ENCODE results near the gene NEURL1.
"Not testable (repeated sequence)": the region's sequence is repeated elsewhere in the genome, so short reads cannot be mapped to it uniquely, and the experiment has no call there.

NEURL1 gene

DNA sequence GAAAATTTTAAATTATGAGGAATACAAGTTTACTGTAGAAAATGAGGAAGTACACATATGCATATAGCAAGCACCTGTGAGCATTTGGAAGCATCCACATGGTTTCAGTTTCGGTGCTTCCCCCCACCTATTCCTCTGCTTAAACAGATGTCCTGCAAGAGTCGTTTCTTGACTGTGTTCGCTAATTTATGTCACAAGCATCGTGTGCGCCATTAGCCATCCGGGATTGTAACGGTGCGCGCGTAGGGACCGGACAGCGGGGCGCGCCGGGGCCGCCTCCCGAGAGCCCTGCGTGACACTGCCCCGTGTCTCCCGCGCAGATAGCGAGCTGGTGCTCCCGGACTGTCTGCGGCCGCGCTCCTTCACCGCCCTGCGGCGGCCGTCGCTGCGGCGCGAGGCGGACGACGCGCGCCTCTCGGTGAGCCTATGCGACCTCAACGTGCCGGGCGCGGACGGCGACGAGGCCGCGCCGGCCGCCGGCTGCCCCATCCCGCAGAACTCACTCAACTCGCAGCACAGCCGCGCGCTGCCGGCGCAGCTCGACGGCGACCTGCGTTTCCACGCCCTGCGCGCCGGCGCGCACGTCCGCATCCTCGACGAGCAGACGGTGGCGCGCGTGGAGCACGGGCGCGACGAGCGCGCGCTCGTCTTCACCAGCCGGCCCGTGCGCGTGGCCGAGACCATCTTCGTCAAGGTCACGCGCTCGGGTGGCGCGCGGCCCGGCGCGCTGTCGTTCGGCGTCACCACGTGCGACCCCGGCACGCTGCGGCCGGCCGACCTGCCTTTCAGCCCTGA lies 90.9 kb downstream of the NEURL1 start:
- no peak for DNase-seq (ENCODE audit: low spot score)

DNA sequence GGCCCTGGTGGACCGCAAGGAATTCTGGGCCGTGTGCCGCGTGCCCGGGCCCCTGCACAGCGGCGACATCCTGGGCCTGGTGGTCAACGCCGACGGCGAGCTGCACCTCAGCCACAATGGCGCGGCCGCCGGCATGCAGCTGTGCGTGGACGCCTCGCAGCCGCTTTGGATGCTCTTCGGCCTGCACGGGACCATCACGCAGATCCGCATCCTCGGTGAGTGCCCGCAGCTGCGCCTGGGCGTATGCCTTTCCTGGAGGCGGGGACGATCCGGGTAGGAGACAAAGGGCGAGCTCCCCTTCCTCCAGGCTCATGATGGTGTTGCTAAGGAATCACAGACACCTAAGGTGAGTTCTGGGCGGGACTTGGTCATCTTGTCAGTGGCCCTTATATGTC lies 91.5 kb downstream of the NEURL1 start:
- no peak for DNase-seq (ENCODE audit: low spot score)

DNA sequence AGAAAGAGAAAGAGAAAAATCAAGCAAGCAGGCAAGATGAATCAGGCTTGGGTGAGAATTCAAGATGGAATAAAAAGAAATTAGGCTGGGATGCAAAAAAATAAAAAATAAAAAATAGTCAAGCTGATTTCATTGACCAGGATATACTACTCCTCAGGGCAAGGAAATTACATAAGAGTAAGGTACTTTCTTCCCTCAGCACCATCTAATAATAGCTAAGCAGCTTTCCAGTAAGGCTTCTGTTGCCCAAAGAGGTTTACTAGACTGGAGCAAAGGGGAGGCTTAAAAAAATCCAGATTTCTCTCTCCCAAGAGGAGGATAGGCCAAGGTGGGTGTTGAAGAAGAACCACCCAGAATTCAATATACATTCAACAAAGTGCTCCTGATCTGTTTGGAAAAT lies 93.6 kb downstream of the NEURL1 start:
- DNase-seq (ENCODE audit: low spot score): no peak

DNA sequence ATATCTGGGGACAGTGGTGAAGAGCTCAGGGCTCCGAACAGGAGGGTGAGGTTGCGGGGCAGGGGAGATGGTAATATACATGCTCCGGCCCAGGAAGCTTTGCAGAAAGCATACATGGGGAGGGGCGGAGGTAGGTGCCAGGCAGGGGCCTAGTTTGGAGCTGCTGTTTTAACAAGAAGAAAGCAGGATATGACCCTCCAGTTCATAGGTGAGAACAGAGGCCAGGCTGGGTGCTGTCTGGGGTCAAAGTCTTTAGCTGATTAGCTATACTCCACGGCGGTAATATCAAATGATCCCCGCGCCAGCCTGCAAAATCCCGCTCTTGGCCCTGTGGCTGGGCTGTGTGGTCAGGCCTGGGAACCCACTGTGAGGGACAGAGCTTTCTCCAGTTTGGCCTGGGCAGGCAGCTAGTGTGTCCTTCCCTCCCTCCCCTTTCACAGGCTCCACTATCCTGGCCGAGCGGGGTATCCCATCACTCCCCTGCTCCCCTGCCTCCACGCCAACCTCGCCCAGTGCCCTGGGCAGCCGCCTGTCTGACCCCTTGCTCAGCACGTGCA lies 95.6 kb downstream of the NEURL1 start:
- DNase-seq (ENCODE audit: low spot score): no peak

DNA sequence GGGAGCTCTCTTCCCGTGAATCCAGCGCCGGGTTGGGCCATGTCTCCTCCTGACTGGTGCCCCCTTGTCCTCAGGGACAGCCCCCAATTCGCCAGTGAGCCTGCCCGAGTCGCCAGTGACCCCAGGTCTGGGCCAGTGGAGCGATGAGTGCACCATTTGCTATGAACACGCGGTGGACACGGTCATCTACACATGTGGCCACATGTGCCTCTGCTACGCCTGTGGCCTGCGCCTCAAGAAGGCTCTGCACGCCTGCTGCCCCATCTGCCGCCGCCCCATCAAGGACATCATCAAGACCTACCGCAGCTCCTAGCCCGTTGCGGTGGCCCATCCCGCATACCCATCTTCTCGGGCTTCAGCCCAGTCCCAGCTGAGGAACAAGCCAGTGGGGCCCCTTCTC lies 96.6 kb downstream of the NEURL1 start:
- DNase-seq (ENCODE audit: low spot score): no peak

DNA sequence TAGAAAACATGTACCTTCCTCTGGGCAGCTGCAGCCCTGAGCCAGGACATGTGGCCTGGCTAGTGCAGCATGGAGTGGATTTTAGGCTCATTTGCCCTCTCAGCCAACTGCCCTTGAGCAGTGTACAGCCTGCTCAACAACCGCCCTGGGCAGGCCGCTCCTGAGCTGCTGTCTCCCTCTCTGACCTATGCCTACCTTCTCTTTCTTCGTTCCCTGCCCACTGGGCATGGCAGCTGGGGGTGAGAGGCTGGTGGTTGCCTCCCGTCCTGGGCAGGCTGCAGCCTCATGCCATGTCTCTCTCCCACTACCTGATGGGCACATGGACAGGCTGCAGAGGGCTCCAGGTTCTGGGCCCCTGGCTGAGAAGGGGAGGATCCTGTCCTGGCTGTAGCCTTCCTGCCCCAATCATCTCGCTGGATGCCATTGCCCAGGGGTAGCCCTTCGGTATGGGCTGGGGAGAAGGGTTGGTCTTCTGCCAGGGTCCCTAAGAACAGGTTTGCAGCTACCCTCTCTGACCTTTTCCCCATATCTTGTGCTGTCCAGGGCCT lies 97.3 kb downstream of the NEURL1 start:
- no peak for DNase-seq (ENCODE audit: low spot score)

DNA sequence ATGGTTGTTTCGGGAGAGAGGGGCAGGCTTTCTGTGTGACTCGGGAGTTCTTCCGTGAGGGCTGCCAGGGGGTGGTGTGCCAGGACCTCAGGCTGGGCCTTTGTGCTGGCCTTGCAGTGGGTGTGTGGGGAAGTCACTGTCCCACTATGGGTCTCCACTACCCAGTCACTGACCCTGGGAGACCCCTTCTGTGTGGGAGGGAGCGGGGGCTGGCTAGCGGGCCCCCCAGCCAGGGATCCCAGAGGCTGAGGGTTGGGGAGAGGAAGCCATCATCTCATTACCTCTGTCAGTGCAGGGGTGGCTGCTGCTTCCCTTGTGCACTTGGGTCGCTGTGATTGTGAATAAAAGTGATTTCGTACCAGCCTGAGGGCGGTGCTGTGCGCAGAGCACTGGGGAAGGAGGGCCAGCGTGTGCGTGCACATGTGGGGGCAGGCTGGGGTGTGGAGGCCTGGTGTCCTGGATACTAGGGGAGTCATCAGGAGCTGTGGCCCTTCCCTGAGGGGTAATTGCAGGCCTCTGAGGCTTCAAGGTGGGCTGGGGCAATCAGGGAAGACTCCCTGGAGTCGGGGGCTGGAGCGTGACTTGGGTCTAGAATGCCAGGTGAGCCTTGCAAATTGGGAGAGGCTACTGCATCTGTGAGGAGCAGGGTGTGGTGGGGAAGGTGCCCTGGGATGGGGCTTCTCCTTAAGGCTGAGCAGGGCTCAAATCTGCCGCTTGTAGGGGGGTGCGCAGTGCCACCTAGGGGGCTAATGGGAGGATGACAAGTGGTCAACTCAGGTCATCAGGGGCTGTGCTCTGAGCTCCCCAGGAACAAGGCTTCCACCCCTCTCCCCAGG lies 98.9 kb downstream of the NEURL1 start:
- peak; percentile 92 for DNase-seq (ENCODE audit: low spot score)

DNA sequence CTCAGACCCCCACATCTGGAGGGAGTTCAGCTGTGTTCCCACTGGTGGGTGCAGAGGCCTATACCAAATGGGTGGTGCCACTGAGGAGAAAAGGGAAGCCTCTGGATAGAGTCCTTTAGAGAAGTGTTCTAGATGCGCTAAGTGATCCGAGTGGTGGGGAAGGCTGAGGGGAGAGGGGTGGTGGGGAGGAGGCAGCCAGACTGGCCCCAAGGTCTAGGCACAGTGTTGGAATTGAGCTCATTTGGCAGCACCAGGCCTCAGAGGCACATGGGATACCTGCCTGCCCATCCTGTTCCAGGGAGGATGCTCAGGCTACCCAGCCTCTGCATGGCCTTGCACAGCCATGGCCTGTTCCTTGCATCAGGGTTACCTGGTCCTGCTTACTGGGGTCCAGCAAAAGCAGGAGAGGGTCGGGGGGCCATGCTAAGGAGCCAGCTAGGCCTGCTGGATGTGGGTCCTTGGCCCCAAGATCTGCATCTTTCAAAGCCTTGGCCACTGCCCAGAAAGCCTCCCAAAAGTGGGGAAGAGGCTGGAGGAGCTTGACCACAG lies 99.6 kb downstream of the NEURL1 start:
- no peak for DNase-seq (ENCODE audit: low spot score)

DNA sequence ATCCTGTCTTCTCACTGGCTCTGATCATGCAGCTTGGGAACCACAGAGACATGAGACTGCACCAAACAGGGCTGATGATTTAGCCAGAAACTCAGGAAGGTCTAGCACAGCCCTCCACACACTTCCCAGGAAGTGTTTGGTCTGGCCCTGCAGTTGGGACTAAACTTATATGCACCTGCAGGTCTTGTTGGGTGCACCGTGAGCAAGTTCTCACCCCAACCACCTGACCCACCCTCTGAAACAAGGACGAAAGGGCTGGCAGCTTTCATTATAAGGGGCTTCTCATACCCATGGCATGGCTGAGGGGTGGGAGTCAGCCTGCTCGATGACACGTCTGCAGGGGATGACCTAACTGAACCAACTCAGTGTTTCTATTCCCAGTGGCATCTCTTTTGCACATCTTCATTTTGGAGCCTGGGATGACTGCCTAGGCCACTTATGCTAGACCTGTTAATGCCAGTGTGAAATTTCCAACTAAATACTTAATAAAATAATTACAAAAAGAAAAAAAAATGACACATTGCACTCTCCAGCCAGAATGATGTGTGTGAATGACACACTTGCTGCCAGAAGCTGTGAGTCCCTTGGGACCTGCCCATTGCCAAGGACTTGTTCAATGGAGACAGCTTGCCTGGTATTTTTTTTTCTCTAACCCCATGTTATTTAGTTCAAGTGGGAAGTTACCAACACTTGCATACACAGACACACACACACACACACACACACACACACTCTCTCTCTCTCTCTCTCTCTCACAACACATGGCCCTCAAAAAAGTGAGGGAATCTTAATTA lies 102.6 kb downstream of the NEURL1 start:
- no peak for DNase-seq (ENCODE audit: low spot score)

DNA sequence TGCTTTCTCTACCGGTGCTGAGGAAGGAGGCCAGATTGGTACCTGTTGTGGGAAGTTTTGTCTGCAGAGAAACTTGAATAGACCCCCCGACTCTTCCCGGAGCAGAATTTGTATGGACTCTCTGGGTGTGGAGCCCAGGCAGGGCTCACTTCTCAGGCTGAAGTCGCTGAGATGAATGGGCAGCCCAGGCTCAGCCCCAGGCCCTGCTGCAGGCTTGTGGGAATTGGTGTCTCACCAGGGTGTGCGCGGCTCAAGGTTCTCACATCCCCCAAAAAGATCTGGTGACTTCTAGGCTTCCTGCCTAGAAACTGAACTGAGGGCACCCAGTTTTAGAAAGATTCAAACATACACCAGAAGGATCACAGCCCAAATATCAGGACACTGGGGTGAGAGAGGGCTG lies 103.5 kb downstream of the NEURL1 start:
- no peak for DNase-seq (ENCODE audit: low spot score)

DNA sequence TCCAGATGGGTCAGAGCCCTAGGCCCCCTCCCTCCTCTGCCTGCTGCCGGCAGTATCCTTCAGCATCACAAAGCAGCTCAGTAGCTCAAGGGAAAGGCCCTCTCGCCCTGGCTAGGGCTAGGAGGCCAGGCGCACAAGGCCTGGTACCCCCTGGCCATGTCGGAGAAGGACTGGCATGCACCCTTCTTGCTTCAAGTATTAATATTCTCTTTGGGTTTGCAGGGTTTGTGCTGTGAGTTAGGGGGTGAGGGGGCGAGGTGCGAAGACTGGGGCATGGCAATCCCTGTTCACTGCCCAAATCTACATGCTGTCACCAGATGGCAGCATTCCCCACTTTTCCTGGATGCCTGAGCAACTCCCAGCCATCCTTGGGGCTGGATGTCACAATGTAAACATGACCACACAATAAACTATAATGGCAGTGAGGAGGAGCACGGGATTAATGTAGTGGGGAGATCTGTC lies 105.2 kb downstream of the NEURL1 start:
- peak; percentile 91 for DNase-seq (ENCODE audit: low spot score)

DNA sequence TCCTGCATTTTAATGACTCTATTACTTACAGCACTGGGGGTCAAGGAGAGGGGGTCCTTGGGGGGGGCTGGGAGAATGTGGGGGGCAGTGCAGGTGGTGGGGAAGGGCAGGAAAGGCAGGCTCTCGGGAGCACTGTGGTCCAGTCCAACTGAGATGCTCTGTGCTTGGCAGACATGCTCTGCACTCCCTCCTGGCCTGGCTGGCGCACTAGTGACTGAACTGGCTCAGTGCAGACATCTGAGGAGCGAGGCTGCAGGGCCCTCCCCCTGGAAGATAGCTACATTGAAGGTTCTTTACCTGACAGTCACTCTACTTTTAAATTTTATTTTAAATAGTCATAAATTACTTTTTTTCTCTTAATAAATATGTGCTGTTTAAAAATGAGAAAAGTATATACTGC lies 105.7 kb downstream of the NEURL1 start:
- no peak for DNase-seq (ENCODE audit: low spot score)

DNA sequence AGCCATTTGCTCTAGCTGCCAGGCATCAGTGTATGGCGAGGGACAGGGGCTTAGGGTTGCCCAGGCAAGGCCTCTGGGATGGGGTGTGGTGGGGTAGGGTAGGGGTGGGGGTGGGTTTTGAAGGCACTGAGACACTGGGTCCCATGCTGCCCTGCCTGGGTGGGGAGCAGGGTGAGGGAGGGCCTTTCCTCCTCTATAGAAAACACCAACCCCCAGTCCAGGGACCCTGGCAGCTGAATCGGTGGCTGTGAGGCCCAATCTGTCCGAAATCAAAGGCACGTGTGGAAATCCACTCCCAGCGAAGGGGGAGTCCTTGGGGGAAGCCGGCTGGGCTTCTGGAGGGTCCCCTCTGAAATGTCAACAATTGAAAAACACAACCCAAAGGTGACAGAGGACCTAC lies 106.4 kb downstream of the NEURL1 start:
- no peak for DNase-seq (ENCODE audit: low spot score)

DNA sequence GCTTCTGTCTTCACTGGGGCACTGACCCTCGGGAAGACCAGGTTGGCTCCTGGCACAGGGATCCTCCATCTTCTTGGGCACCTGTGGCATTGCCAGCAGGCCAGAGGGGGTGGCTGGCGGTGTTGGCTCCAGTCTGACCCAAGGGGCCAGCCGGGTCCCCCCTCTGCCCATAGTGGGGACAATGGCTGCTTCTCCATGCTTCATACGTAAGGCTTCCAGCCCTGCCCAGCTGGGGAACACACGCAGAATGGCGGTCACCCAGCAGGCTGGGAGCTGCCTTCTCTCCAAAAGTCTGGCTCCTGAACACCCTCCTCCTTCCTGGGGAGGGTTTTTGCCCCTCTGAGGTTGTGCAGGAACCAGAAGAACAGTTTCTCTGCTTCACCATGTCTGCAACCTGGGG lies 106.8 kb downstream of the NEURL1 start:
- no peak for DNase-seq (ENCODE audit: low spot score)

DNA sequence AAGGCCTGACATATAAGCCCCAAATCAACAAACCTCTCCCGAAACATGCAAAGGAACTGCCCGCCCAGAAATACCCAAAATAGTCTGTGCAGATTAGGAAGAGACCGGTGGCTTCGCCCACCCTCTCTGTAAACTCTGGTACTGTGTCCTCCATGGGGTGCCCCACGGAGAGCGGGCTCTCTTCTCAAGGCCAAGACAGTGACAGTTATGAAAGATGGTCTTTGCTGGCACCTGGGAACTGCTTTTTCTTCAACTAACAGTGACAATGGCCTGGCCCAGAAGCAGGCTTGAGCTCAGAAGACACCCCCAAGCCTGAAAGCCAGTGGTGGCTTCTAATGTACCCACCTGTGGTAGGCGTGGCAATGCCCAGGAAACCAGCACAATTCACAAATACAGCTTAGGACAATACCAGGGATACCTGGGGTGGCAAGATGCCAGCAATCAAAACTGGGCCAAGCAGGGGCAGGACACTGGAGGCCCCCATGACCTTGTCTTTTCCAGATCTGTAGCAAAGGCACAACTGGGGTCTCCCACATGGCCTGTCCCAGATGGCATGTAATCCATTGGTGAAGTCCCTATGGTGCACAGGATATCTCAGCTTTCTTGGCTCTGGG lies 107.6 kb downstream of the NEURL1 start:
- DNase-seq (ENCODE audit: low spot score): no peak

DNA sequence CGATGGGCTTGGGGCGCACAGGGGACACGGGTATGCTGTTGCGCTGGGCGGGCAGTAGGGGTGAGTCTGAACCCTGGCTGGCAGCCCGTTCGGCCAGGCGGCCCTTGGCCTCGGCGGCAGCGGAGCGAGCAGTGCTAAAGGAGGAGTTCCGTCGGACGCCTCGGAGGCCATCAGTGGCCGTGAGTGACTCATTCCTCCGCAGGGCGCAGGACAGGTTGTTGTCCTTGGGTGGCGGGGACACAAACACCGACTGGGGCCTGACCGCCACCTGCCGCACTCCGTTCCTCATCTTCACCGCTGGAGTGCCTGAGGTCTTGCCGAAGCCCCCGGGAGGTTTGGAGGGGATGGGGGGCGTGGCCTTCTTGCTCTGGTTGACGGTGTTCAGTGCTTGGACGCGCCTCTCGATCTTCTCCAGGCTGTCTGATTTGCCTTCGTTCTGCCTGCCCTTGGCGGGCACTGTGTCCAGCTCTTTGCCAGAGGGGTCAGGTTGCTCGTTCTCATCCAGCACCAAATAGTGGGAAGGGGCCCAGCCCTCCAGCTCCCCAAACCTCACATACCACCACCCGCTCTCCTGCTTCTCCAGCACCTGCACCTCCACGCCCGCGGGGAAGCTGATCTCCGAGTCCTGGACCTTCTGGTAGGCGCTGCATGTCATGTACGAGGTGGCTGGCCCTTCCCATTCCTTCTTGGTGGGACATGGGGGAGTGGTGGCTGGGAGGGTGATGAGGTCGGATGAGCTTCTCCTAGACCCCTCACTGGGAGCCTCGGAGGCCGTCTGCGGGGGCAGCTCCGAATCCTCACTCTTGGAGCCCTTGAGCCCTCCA lies 108.7 kb downstream of the NEURL1 start:
- no peak for DNase-seq (ENCODE audit: low spot score)

DNA sequence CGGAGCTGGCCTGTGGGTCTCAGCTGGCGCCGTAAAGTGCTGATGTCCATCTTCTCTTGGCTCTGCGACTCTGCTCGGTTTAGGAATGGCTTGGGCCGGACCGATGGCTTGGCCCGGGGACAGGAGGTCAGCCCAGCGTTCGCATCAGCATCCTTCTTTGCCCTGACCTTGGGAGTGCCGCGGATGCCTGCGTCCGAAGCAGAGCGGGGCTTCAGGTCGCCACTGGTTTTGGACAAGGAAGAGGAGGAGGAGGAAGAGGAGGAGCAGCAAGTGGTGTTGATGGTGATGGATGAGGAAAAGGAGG lies 109.3 kb downstream of the NEURL1 start:
- DNase-seq (ENCODE audit: low spot score): no peak

DNA sequence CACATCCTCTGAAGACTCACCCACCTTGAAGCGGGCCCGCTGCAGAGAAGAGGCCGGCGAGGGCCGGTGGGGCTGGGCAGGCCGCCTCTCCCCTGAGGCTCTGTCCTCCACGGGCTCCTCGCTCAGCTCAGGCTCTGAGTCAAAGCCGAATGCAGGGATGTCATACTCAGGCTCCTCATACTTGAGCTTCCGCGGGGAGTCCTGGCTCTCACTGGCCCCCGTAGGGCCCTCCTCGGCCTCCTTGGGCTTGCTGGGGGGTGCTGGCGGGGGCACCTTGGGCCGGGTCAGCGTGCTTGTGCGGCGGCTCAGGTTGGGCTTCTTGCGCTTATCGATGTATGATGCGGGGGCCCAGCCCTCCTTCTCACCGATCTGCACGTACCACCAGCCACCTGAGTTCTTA lies 109.9 kb downstream of the NEURL1 start:
- DNase-seq (ENCODE audit: low spot score): no peak

DNA sequence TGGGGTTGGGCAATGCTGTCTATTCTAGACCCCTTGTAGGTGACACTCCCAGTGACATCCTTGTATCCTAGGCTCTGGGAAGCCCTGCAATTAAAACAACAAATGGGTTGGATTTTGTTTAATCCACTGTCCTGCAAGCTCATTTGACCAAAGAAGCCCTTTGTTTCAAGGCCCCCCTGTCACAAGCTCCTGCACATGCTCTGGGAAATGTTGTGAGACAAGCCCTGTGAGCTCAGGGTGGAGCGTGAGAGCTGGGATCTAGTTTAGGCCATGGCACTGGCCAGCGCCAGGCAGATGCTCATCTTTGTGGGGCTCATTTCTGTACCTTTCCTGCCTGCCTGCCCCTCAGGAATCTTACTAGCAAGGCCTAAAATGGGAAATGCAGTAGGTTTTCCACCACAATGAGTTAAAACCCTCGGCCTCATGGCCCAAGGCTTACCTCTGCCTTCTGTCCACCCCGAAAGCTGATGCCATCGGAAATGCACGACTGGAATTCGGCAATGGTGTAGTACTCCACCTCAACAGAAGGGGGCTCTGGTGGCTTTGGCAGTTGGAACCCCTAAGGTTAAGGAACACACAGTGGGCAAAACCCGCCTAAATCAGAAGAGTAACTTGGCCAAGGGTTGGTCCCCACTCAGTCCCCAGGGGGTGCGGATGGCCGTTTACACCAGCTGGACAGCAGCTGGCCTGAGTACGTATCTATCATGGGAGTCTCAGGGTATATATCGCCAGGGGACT lies 112.0 kb downstream of the NEURL1 start:
- DNase-seq (ENCODE audit: low spot score): peak; percentile 72

DNA sequence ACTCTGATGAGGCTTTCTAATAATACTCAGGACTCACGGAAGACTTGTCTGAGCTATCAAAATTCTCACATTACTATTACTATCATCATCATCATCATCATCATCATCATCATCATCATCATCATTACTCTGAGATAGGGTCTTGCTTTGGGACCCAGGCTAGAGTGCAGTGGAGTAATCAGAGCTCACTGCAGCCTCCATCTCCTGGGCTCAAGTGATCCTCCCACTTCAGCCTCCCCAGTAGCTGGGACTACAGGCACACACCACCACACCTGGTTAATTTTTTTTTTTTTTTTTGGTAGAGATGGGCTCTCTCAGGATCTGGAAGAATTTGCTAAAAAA lies 112.6 kb downstream of the NEURL1 start:
- not testable (repeated sequence) for DNase-seq (ENCODE audit: low spot score)

Measured in HuH-7.5 (cell line).